Calu3 (cell line): ENCODE data around the gene KRTAP5-6. TPM values are rescaled to one million over a fixed set of nuclear protein-coding genes. Genes with fewer than 3 reads are reported as not detected.
"Not testable (repeated sequence)": the region's sequence is repeated elsewhere in the genome, so short reads cannot be mapped to it uniquely, and the experiment has no call there.

Experiments used
- BruUV-seq: library from RNA; stranded (reverse); fragments of 400-500 nt; replicated peaks from 2 replicates; lab custom pipeline; 2021; lab: Mats Ljungman, UMichigan
- CTCF ChIA-PET: fragments of 300-600 bp; sonication (Branson Sonifier 250); formaldehyde crosslinking; loops from one replicate; lab custom pipeline; 2022; ENCODE audit warnings: antibody characterized with exemption; lab: Charles Lee
- DNase-seq: peaks from one replicate; pipeline ENCODE4 v3.0.0; 2022
- H3K27ac Mint-ChIP-seq: one replicate; pipeline ENCODE4 v1.8.0; 2022; ENCODE audit warnings: mixed read lengths; ENCODE audit not compliant: unreplicated experiment
- H3K27me3 Mint-ChIP-seq: one replicate; pipeline ENCODE4 v1.8.0; 2022; ENCODE audit warnings: mixed read lengths; ENCODE audit not compliant: unreplicated experiment
- H3K36me3 Mint-ChIP-seq: one replicate; pipeline ENCODE4 v1.8.0; 2022; ENCODE audit warnings: mild to moderate bottlenecking, moderate library complexity, mixed read lengths; ENCODE audit not compliant: insufficient read depth, unreplicated experiment
- H3K4me1 Mint-ChIP-seq: one replicate; pipeline ENCODE4 v1.8.0; 2022; ENCODE audit warnings: mild to moderate bottlenecking, low read depth, mixed read lengths; ENCODE audit not compliant: unreplicated experiment
- H3K4me3 Mint-ChIP-seq: one replicate; pipeline ENCODE4 v1.8.0; 2022; ENCODE audit warnings: mild to moderate bottlenecking, low read depth, moderate library complexity, mixed read lengths; ENCODE audit not compliant: unreplicated experiment
- H3K9me3 Mint-ChIP-seq: one replicate; pipeline ENCODE4 v1.8.0; 2022; ENCODE audit warnings: low read depth, mixed read lengths; ENCODE audit not compliant: unreplicated experiment
- intact Hi-C: fragments of 100-400 bp; cut with micrococcal nuclease; formaldehyde crosslinking; loops from one replicate; pipeline ENCODE4 v1.10.0; 2022; ENCODE audit not compliant: unreplicated experiment
- total RNA-seq: library from RNA; stranded (reverse); gene quantifications from 2 replicates; pipeline ENCODE4 v1.2.3, GENCODE V29; 2022
- TF ChIP-seq, protein P1 (sequence below): fragments of 200-600 bp; IDR thresholded peaks from one replicate; pipeline ENCODE4 v1.8.0; 2022; ENCODE audit warnings: antibody characterized with exemption; ENCODE audit not compliant: unreplicated experiment

Gene KRTAP5-6
- total RNA-seq, 1 experiment from 2014 or later, result not detected

DNA sequence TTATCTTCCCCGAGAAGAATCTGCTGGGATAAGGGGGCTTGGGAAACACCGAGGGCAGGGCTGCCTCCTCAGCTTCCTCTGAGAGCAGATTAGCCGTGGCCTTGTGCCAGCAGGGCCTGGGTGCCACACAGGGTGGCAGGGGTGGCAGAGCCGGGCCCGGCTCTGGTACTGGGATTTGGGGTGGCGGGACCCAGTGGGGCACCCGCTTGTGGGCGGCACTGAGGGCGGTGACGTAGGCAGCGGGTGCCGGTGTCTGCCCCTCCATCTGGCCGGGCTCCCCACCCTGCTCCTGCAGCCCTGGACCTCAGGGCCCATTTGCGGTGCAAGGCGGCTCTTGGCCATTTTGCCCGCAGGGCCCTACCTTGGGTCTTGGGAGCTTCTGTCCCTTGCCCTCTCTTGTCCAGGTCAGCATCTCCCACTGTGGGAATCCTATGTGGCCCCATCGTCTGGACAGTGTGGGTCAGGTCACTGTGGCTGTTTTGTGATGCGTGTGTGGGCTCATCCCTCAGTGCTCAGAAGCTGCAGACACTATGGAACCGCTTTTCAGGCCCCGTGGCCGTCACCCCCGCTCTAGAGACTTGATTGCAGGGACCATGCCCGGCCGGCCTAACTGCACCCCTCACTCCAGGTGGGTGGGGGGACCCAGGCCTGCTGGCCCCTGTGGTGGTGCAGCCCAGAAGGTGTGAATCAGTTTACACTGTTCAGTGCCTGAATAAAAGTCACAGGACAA, 29.7 kb upstream of the KRTAP5-6 start:
- no peaks in the 10 kb centered on the region for H3K36me3 Mint-ChIP-seq
- H3K4me3 Mint-ChIP-seq, result no peak overlapping the region
- CTCF ChIA-PET, result interaction anchor here (0.6 kb wide), 1 partner anchor 733 kb away, joined by 5 read pairs; the partner anchor contains the start of gene TSSC4
- H3K9me3 Mint-ChIP-seq, result no peaks in the 10 kb centered on the region
- no TSS peak for BruUV-seq
- intact Hi-C loops, result no loop called here
- no peak for DNase-seq
- TF ChIP-seq, protein P1, sequence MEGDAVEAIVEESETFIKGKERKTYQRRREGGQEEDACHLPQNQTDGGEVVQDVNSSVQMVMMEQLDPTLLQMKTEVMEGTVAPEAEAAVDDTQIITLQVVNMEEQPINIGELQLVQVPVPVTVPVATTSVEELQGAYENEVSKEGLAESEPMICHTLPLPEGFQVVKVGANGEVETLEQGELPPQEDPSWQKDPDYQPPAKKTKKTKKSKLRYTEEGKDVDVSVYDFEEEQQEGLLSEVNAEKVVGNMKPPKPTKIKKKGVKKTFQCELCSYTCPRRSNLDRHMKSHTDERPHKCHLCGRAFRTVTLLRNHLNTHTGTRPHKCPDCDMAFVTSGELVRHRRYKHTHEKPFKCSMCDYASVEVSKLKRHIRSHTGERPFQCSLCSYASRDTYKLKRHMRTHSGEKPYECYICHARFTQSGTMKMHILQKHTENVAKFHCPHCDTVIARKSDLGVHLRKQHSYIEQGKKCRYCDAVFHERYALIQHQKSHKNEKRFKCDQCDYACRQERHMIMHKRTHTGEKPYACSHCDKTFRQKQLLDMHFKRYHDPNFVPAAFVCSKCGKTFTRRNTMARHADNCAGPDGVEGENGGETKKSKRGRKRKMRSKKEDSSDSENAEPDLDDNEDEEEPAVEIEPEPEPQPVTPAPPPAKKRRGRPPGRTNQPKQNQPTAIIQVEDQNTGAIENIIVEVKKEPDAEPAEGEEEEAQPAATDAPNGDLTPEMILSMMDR, result no peak
- peaks cover 70% of the 10 kb centered on the region for H3K27me3 Mint-ChIP-seq
- no peak overlapping the region for H3K27ac Mint-ChIP-seq
- H3K4me1 Mint-ChIP-seq, result no peaks in the 10 kb centered on the region

DNA sequence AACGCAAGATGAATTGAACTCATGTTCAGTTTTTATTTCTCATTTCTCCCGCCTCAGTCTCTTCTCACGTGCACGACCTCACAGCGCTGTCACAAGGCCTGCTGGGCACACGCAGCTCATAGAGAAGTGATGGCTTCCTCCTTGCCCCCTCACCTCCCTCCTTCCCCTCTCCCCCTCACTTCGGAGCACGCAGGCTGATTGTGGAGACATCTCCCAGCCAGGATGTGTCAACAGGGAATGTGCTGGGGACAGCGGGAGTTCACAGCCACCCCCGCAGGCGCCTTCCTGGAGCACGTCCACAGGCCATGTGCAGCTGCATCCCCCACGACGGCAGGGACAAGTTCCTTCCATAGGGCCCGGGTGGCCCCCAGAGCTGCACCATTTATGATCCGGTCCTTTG, 29.1 kb upstream of the KRTAP5-6 start:
- H3K4me3 Mint-ChIP-seq, result no peak overlapping the region
- DNase-seq, result no peak
- no peaks in the 10 kb centered on the region for H3K9me3 Mint-ChIP-seq
- no peaks in the 10 kb centered on the region for H3K4me1 Mint-ChIP-seq
- intact Hi-C loops, result no loop called here
- peaks cover 70% of the 10 kb centered on the region for H3K27me3 Mint-ChIP-seq
- no TSS peak for BruUV-seq
- no peak overlapping the region for H3K27ac Mint-ChIP-seq
- CTCF ChIA-PET, result no interaction called here
- TF ChIP-seq, protein P1, result no peak
- no peaks in the 10 kb centered on the region for H3K36me3 Mint-ChIP-seq

DNA sequence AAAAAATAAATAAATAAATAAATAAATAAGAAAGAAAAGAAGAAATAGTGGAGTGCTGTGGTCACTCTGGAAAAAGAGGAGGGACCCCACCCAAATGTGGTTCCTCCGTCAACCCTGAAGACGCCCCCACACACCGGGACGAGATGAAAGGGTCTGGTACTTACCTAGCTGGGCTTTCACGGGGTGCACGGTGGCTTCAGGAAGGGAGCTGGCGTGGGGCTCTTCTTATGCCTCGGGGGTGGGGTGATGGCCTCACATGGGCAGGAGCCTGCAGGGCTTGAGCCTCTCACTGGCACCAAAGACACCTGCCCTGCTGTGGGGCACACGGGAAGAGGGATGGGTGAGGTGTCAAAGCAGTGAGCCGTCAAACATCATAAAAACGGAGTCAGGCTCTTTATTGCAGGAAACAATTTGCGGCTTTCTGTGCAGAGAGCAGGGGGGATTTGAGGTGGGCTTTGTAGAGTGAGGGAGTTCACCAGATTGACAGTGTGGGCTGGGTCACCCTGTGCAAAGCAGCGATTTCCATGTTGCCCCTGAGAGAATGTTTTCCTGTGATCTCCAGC, 28.0 kb upstream of the KRTAP5-6 start:
- Mint-ChIP-seq H3K4me1 (no peaks in the 10 kb centered on the region), H3K9me3 (no peaks in the 10 kb centered on the region), H3K4me3 (no peak overlapping the region), H3K27me3 (peaks cover 78% of the 10 kb centered on the region), H3K27ac (no peak overlapping the region), H3K36me3 (no peaks in the 10 kb centered on the region)
- intact Hi-C loops, result no loop called here
- TF ChIP-seq, protein P1, result no peak
- no peak for DNase-seq
- CTCF ChIA-PET, result no interaction called here
- BruUV-seq, result no TSS peak

DNA sequence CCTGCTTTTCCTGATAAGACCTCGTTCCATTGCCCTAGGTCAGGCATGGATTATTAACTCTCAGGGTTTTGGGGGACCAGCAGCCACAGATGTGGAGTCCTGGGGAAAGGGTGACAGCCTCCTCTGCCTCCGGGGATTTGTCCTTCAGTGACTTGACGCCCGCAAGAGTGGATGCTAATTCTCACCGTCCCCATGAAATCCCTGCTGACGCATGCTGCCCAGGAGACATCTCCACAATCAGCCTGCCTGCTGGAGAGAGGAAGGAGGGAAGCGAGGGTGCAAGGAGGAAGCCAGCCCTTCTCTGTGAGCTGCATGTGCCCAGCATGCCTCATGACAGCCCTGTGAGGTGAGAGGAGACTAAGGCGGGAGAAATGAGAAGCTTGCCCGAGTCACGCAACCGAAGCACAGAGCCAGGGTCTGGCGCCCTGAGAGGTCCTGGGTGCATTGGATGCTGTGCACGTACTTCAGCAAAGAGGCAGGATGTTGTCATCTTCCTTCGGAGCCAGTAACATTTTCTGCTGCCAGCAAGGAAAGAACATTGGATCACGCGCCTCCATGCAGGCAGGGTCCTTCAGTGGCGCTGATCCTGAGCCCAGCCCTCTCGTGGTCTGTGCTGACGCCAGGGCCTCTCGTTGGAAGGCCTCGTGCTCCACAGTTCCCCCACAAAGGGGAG, 27.3 kb upstream of the KRTAP5-6 start:
- no peaks in the 10 kb centered on the region for H3K4me1 Mint-ChIP-seq
- no peaks in the 10 kb centered on the region for H3K9me3 Mint-ChIP-seq
- intact Hi-C loops, result no loop called here
- DNase-seq, result no peak
- no peaks in the 10 kb centered on the region for H3K36me3 Mint-ChIP-seq
- no peak overlapping the region for H3K4me3 Mint-ChIP-seq
- TF ChIP-seq, protein P1, result no peak
- no peak overlapping the region for H3K27ac Mint-ChIP-seq
- CTCF ChIA-PET, result no interaction called here
- H3K27me3 Mint-ChIP-seq, result peaks cover 85% of the 10 kb centered on the region
- BruUV-seq, result no TSS peak

DNA sequence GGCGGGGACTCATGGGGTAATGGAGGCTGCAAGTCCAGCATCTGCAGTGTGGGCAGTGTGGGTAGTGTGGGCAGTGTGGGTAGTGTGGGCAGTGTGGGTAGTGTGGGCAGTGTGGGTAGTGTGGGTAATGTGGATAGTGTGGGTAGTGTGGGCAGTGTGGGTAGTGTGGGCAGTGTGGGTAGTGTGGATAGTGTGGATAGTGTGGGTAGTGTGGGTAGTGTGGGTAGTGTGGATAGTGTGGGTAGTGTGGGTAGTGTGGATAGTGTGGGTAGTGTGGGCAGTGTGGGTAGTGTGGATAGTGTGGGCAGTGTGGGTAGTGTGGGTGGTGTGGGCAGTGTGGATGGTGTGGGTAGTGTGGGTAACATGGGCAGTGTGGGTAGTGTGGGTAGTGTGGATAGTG, 26.5 kb upstream of the KRTAP5-6 start:
- H3K4me1 Mint-ChIP-seq, DNase-seq, H3K9me3 Mint-ChIP-seq, H3K27ac Mint-ChIP-seq, intact Hi-C loops, BruUV-seq, H3K36me3 Mint-ChIP-seq, H3K4me3 Mint-ChIP-seq, CTCF ChIA-PET: not testable (repeated sequence)
- peaks cover 85% of the 10 kb centered on the region for H3K27me3 Mint-ChIP-seq
